ENCODE data around the gene EMC6. TPM values are rescaled to one million over a fixed set of nuclear protein-coding genes. Genes with fewer than 3 reads are reported as not detected.

Gene EMC6
- total and polyA plus RNA-seq, 12 donors = 46.0 to 203 (median 54.6) TPM

DNA sequence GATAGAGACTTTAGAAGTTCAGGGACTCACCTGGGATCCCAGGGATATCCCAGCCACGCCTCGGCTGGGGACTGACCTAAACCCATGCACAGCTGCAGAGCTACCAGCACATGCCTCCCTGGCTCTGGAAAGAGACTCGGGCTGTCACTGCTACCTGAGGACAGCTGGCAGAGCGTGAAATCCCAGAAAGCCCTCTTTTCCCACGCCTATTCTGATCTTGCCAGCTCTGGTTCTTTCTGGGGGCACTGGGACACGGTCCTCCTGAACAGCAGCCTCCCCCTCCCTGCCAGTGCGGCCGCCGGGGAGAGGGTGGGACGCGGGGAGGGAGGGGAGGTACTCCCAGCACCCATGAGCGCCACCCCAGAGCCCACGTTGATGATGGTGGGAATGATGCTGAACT lies 16.6 kb downstream of the EMC6 start:
- Histone ChIP-seq H3K9me3 (no peaks in the 10 kb centered on the region), H3K27ac (no peak overlapping the region), H3K4me1 (peaks cover 0 to 7% (median 0%) of the 10 kb centered on the region in 9 donors), H3K27me3 (peaks cover 0 to 36% (median 19%) of the 10 kb centered on the region in 7 donors), H3K36me3 (peaks cover 0 to 3% (median 0%) of the 10 kb centered on the region in 9 donors), H3K4me3 (no peak overlapping the region)
- DNase-seq (no peak), ATAC-seq (no peak)
- WGBS, 2 donors = 35 to 44% methylated on average over 11 to 12 of the region's 13 CpGs
- intact Hi-C loops (cut with DNase I) = no loop called here
- TF ChIP-seq, protein P1, sequence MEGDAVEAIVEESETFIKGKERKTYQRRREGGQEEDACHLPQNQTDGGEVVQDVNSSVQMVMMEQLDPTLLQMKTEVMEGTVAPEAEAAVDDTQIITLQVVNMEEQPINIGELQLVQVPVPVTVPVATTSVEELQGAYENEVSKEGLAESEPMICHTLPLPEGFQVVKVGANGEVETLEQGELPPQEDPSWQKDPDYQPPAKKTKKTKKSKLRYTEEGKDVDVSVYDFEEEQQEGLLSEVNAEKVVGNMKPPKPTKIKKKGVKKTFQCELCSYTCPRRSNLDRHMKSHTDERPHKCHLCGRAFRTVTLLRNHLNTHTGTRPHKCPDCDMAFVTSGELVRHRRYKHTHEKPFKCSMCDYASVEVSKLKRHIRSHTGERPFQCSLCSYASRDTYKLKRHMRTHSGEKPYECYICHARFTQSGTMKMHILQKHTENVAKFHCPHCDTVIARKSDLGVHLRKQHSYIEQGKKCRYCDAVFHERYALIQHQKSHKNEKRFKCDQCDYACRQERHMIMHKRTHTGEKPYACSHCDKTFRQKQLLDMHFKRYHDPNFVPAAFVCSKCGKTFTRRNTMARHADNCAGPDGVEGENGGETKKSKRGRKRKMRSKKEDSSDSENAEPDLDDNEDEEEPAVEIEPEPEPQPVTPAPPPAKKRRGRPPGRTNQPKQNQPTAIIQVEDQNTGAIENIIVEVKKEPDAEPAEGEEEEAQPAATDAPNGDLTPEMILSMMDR (IDR thresholded peaks at IDR 0.05) = no peak

DNA sequence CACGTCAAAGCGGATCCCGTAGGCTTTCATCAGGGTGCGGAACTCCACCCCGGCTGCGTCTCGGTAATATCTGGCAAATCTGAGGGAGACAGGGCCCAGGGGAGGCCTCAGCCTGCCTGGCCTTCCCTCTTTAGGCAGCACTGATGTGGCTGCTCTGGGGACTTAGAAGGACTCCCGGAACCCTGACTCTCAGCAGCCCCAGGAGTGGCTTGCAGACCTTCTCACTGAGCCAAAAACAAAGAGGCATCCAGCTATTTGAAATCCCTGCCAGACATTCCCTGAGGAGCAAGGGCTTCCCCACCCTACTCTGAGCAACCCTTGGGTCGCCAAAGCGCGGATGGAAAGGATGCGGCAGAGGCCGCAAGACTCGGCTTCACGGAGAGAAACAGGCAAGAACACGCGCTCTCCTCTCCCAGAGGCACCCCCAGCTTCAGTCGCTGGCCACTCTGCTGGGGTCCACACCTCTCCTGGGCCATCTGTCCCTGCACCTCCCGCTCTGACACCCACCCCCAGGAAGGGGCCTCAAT lies 19.5 kb downstream of the EMC6 start:
- intact Hi-C loops (cut with DNase I) = no loop called here
- Histone ChIP-seq H3K4me1 (peaks cover 0 to 3% (median 0%) of the 10 kb centered on the region in 9 donors), H3K4me3 (no peak overlapping the region), H3K36me3 (peaks cover 0 to 8% (median 0%) of the 10 kb centered on the region in 9 donors), H3K9me3 (no peaks in the 10 kb centered on the region), H3K27ac (no peak overlapping the region), H3K27me3 (peaks cover 0 to 39% (median 23%) of the 10 kb centered on the region in 7 donors)
- WGBS, 2 donors = 43 to 46% methylated on average over 19 of the region's 19 CpGs
- ATAC-seq = no peak
- TF ChIP-seq, protein P1 (IDR thresholded peaks at IDR 0.05) = no peak
- no peak for DNase-seq

DNA sequence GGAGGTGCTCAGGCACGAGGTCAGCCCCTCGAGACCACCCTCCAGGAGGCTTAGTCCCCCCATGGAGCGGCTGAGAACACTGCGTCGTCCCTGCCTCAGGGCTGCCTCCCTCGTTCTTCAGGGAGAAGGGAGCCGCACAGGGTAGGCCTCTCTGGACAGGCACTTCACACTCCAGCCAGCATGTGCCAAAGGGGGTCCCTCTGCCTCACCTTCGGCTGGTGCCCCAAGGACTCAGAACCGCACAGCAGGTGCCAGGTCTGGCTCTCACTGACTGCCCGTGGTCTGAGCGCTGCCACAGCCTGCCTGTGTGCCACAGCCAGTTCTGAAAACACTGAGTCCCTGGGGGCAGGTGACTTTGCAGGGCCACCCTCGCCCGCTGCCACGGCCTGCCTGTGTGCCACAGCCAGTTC lies 20.2 kb downstream of the EMC6 start:
- Histone ChIP-seq H3K9me3 (no peaks in the 10 kb centered on the region), H3K4me1 (no peaks in the 10 kb centered on the region), H3K36me3 (peaks cover 0 to 8% (median 0%) of the 10 kb centered on the region in 9 donors), H3K27ac (no peak overlapping the region), H3K4me3 (no peak overlapping the region), H3K27me3 (peaks cover 0 to 35% (median 16%) of the 10 kb centered on the region in 7 donors)
- intact Hi-C loops (cut with DNase I) = no loop called here
- TF ChIP-seq, protein P1 (IDR thresholded peaks at IDR 0.05) = no peak
- ATAC-seq = peak in 2 of 8 donors; percentile 9 to 14
- DNase-seq = no peak
- 69 to 79% methylated on average over 11 to 12 of the region's 14 CpGs for WGBS, 2 donors

DNA sequence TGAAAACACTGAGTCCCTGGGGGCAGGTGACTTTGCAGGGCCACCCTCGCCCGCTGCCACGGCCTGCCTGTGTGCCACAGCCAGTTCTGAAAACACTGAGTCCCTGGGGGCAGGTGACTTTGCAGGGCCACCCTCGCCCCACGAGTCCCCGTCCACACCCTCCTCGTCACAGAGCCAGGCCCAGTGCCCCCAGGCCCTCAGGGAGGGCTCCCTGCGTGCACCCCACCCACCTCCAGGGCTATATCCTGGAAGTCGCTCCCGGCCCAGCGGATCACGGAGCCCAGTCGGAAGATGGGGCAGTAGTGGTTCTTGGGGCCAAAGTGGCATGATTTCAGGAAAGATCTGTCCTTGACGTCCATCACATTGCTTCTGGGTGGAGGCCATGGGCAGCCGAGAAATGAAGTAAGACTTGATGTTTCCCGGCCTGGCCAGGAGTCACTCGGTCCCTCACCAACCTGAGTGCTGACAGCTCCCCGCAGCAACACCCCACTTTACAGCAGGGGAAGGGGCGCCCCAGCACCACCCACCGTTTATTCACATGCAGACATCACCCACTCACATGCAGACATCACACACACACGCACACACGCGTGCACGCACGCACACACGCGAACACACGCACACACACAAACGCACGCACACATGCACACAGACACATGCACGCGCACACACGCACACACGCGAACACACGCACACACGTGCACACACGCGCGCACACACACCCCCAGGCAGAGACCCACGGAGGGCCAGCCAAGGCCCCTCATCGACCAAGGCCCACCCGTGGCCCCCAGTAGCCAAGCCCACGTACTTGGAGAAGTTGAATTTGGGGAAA lies 20.9 kb downstream of the EMC6 start:
- TF ChIP-seq, protein P1 (IDR thresholded peaks at IDR 0.05) = no peak
- ATAC-seq (peak in 1 of 8 donors; percentile 21), DNase-seq (no peak)
- Histone ChIP-seq H3K27ac (no peak overlapping the region), H3K9me3 (no peaks in the 10 kb centered on the region), H3K4me3 (no peak overlapping the region), H3K4me1 (peaks cover 0 to 2% (median 0%) of the 10 kb centered on the region in 9 donors), H3K27me3 (peaks cover 0 to 29% (median 13%) of the 10 kb centered on the region in 7 donors), H3K36me3 (peaks cover 0 to 8% (median 0%) of the 10 kb centered on the region in 9 donors)
- 87 to 88% methylated on average over 41 to 44 of the region's 44 CpGs for WGBS, 2 donors
- intact Hi-C loops (cut with DNase I) = no loop called here

Data from heart right ventricle (tissue), 16 donors.